OCI-LY3 (cell line): ENCODE data around the gene ST6GALNAC6.

Source experiments
- EZH2phosphoT487 ChIP-seq: fragments of 200-600 bp; shearing (Covaris generic); IDR thresholded peaks from 2 replicates; pipeline ENCODE4 v1.6.1; 2018; ENCODE audit warnings: antibody characterized with exemption, mixed run types, low read depth
- TF ChIP-seq, protein P1 (sequence below): fragments of 200-600, 300-600 bp; sonication (generic); IDR thresholded peaks from 2 replicates; pipeline ENCODE4 v1.5.1; 2014; ENCODE audit warnings: antibody characterized with exemption, low read length, low read depth

DNA sequence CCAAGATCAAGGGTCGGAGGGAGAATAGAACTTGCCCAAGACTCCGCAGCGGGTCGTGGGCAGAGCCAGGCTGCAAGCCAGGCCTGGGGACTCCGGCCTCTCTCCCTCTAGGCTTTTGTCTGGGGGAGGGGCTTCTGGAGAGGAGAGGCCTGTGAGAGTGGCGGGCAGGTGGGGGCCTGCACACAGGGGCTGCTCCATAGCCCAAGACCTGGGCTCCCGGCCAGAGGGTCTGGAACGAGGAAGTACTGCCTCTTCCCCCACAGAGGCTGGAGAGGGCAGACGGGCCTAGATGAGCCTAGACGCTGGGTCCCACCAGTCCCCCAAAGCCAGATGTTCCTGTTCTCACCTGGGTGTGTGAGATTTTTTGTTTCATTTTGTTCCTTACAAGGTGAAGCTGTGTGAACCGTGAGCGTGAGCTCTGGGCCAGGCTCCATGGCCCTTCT, 5.2 kb upstream of the ST6GALNAC6 start:
- TF ChIP-seq, protein P1, sequence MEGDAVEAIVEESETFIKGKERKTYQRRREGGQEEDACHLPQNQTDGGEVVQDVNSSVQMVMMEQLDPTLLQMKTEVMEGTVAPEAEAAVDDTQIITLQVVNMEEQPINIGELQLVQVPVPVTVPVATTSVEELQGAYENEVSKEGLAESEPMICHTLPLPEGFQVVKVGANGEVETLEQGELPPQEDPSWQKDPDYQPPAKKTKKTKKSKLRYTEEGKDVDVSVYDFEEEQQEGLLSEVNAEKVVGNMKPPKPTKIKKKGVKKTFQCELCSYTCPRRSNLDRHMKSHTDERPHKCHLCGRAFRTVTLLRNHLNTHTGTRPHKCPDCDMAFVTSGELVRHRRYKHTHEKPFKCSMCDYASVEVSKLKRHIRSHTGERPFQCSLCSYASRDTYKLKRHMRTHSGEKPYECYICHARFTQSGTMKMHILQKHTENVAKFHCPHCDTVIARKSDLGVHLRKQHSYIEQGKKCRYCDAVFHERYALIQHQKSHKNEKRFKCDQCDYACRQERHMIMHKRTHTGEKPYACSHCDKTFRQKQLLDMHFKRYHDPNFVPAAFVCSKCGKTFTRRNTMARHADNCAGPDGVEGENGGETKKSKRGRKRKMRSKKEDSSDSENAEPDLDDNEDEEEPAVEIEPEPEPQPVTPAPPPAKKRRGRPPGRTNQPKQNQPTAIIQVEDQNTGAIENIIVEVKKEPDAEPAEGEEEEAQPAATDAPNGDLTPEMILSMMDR: no peak
- no peak for TF ChIP-seq EZH2phosphoT487
